SK-N-SH (cell line): Measurements from ENCODE around the gene COX7B2.

Experiments used
- EP300 ChIP-seq, 2 experiments: IDR thresholded peaks; 2 replicates each; pipeline versions ENCODE4 v1.4.0 to v1.6.1; 2012; ENCODE audit warnings: borderline replicate concordance in 1 of 2, low read depth in 1 of 2, low read length in 1 of 2
- MXI1 ChIP-seq: IDR thresholded peaks from 2 replicates; pipeline ENCODE4 v1.6.1; 2012; ENCODE audit warnings: mild to moderate bottlenecking, low read depth, low read length, improper control_type of control experiment
- RFX5 ChIP-seq: IDR thresholded peaks from 2 replicates; pipeline ENCODE4 v1.6.1; 2012; ENCODE audit warnings: mild to moderate bottlenecking, improper control_type of control experiment, low read length
- SIN3A ChIP-seq: IDR thresholded peaks from 2 replicates; pipeline ENCODE4 v1.6.1; 2012; ENCODE audit warnings: low read depth, mild to moderate bottlenecking, low read length, moderate library complexity, borderline replicate concordance
- TAF1 ChIP-seq: IDR thresholded peaks from 2 replicates; pipeline ENCODE4 v1.6.1; 2012; ENCODE audit warnings: low read depth, mild to moderate bottlenecking, low read length, moderate library complexity, borderline replicate concordance
- TEAD4 ChIP-seq: IDR thresholded peaks from 2 replicates; pipeline ENCODE4 v1.4.0; 2012; ENCODE audit warnings: mild to moderate bottlenecking, borderline replicate concordance; ENCODE audit not compliant: insufficient read depth
- YY1 ChIP-seq: IDR thresholded peaks from 2 replicates; pipeline ENCODE4 v1.4.0; 2012; ENCODE audit warnings: low read depth, mild to moderate bottlenecking
- TF ChIP-seq, protein P1 (sequence below): fragments of 200-600 bp; sonication (generic); IDR thresholded peaks from 2 replicates; pipeline ENCODE4 v1.6.1; 2017; ENCODE audit warnings: antibody characterized with exemption, mild to moderate bottlenecking, moderate library complexity
- TF ChIP-seq, protein P2 (sequence below): fragments of 150-350 bp; IDR thresholded peaks from 2 replicates; pipeline ENCODE4 v1.6.1; 2016; ENCODE audit warnings: mild to moderate bottlenecking, low read depth, low read length
- TF ChIP-seq, protein P3 (sequence below): IDR thresholded peaks from 2 replicates; pipeline ENCODE4 v1.6.1; 2012; ENCODE audit warnings: mild to moderate bottlenecking, low read depth, low read length, moderate library complexity
- TF ChIP-seq, protein P4 (sequence below): IDR thresholded peaks from 2 replicates; pipeline ENCODE4 v1.4.0; 2012; ENCODE audit warnings: low read depth, borderline replicate concordance
- TF ChIP-seq, protein P5 (sequence below): IDR thresholded peaks from 2 replicates; pipeline ENCODE4 v1.4.0; 2012; ENCODE audit warnings: low read depth

DNA sequence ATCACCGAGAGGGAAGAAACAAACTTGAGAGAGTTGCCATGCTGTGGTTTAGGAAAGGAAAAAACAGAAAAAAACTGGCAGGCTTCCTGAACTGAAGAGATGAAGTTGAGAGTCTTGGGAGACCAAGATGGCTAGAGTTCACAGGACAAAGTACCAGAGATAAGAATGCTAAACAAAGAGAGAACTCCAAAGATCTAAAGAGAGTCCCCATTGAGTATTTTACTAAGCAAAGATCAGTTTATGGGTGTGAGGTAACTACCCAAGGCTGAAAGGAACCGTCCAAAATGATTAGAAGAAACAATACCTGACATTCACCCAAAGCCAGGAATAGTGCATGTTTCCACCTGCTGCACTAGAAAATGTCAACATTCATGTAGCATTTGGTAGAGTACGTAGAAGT, 21.8 kb upstream of the COX7B2 start:
- TF ChIP-seq, protein P1, sequence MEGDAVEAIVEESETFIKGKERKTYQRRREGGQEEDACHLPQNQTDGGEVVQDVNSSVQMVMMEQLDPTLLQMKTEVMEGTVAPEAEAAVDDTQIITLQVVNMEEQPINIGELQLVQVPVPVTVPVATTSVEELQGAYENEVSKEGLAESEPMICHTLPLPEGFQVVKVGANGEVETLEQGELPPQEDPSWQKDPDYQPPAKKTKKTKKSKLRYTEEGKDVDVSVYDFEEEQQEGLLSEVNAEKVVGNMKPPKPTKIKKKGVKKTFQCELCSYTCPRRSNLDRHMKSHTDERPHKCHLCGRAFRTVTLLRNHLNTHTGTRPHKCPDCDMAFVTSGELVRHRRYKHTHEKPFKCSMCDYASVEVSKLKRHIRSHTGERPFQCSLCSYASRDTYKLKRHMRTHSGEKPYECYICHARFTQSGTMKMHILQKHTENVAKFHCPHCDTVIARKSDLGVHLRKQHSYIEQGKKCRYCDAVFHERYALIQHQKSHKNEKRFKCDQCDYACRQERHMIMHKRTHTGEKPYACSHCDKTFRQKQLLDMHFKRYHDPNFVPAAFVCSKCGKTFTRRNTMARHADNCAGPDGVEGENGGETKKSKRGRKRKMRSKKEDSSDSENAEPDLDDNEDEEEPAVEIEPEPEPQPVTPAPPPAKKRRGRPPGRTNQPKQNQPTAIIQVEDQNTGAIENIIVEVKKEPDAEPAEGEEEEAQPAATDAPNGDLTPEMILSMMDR = no peak
- no peak for TF ChIP-seq SIN3A
- TF ChIP-seq, protein P2, sequence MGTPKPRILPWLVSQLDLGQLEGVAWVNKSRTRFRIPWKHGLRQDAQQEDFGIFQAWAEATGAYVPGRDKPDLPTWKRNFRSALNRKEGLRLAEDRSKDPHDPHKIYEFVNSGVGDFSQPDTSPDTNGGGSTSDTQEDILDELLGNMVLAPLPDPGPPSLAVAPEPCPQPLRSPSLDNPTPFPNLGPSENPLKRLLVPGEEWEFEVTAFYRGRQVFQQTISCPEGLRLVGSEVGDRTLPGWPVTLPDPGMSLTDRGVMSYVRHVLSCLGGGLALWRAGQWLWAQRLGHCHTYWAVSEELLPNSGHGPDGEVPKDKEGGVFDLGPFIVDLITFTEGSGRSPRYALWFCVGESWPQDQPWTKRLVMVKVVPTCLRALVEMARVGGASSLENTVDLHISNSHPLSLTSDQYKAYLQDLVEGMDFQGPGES = no peak
- no peak for TF ChIP-seq TEAD4
- TF ChIP-seq RFX5 = no peak
- no peak for TF ChIP-seq TAF1
- TF ChIP-seq, protein P3, sequence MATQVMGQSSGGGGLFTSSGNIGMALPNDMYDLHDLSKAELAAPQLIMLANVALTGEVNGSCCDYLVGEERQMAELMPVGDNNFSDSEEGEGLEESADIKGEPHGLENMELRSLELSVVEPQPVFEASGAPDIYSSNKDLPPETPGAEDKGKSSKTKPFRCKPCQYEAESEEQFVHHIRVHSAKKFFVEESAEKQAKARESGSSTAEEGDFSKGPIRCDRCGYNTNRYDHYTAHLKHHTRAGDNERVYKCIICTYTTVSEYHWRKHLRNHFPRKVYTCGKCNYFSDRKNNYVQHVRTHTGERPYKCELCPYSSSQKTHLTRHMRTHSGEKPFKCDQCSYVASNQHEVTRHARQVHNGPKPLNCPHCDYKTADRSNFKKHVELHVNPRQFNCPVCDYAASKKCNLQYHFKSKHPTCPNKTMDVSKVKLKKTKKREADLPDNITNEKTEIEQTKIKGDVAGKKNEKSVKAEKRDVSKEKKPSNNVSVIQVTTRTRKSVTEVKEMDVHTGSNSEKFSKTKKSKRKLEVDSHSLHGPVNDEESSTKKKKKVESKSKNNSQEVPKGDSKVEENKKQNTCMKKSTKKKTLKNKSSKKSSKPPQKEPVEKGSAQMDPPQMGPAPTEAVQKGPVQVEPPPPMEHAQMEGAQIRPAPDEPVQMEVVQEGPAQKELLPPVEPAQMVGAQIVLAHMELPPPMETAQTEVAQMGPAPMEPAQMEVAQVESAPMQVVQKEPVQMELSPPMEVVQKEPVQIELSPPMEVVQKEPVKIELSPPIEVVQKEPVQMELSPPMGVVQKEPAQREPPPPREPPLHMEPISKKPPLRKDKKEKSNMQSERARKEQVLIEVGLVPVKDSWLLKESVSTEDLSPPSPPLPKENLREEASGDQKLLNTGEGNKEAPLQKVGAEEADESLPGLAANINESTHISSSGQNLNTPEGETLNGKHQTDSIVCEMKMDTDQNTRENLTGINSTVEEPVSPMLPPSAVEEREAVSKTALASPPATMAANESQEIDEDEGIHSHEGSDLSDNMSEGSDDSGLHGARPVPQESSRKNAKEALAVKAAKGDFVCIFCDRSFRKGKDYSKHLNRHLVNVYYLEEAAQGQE = no peak
- TF ChIP-seq EP300 (IDR thresholded peaks at IDR 0.05; ENCODE audit: borderline replicate concordance in 1 of 2, low read depth in 1 of 2, low read length in 1 of 2) = no peak
- TF ChIP-seq MXI1 = no peak
- TF ChIP-seq, protein P4, sequence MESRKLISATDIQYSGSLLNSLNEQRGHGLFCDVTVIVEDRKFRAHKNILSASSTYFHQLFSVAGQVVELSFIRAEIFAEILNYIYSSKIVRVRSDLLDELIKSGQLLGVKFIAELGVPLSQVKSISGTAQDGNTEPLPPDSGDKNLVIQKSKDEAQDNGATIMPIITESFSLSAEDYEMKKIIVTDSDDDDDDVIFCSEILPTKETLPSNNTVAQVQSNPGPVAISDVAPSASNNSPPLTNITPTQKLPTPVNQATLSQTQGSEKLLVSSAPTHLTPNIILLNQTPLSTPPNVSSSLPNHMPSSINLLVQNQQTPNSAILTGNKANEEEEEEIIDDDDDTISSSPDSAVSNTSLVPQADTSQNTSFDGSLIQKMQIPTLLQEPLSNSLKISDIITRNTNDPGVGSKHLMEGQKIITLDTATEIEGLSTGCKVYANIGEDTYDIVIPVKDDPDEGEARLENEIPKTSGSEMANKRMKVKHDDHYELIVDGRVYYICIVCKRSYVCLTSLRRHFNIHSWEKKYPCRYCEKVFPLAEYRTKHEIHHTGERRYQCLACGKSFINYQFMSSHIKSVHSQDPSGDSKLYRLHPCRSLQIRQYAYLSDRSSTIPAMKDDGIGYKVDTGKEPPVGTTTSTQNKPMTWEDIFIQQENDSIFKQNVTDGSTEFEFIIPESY = no peak
- no peak for TF ChIP-seq YY1
- TF ChIP-seq, protein P5, sequence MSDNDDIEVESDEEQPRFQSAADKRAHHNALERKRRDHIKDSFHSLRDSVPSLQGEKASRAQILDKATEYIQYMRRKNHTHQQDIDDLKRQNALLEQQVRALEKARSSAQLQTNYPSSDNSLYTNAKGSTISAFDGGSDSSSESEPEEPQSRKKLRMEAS = no peak
